GM13976 (cell line): ENCODE results near the gene FGFR4.

Experiments used
- DNase-seq: peaks from one replicate; pipeline ENCODE4 v3.0.0; 2012; ENCODE audit warnings: low spot score
- CTCF ChIP-seq: IDR thresholded peaks from 2 replicates; pipeline ENCODE4 v1.5.1; 2012; ENCODE audit warnings: borderline replicate concordance, mild to moderate bottlenecking; ENCODE audit not compliant: insufficient read depth; ENCODE audit errors: extremely low read depth, missing control alignments, control extremely low read depth
- in situ Hi-C: fragments of 300-500 bp; cut with MboI; formaldehyde crosslinking; loops from one replicate; pipeline ENCODE4 v1.12.0; 2022; ENCODE audit warnings: low sequenced_read_pairs, mixed read lengths, inconsistent platforms; ENCODE audit not compliant: unreplicated experiment

Gene FGFR4

GRCh38 chr5:177099422-177100093 is 12.8 kb downstream of the FGFR4 start:
- no peak for DNase-seq
- in situ Hi-C loops, result no loop called here
- TF ChIP-seq CTCF, result no peak

GRCh38 chr5:177100714-177101121 is 14.0 kb downstream of the FGFR4 start:
- no peak for DNase-seq
- TF ChIP-seq CTCF, result no peak
- in situ Hi-C loops, result no loop called here

GRCh38 chr5:177103523-177104253 is 17.0 kb downstream of the FGFR4 start:
- no peak for DNase-seq
- TF ChIP-seq CTCF, result no peak
- in situ Hi-C loops, result no loop called here

- TF ChIP-seq CTCF, result no peak
- DNase-seq, result no peak
Measured at GRCh38 chr5:177105691-177106476, 19.2 kb downstream of the FGFR4 start.

GRCh38 chr5:177107159-177107558 is 20.4 kb downstream of the FGFR4 start:
- in situ Hi-C loops, result no loop called here
- DNase-seq, result no peak
- no peak for TF ChIP-seq CTCF

More at GRCh38 chr5:177105691-177106476, 19.2 kb downstream of the FGFR4 start:
- in situ Hi-C loops, result no loop called here

GRCh38 chr5:177109810-177110209 is 23.1 kb downstream of the FGFR4 start:
- no peak for DNase-seq
- in situ Hi-C loops, result loop anchor here (10.0 kb wide), 2 partner anchors 185 to 445 kb away; no protein-coding TSS in a partner anchor
- TF ChIP-seq CTCF, result no peak
